HG03442 (cell line): ENCODE results near the gene SPATS1.
A peak's percentile ranks its signal among the peaks of the same experiment; 100 is the strongest.
"Not testable (repeated sequence)": the region's sequence is repeated elsewhere in the genome, so short reads cannot be mapped to it uniquely, and the experiment has no call there.

ENCODE experiments used
- ATAC-seq: cut with Tn5 transposase; IDR thresholded peaks from one replicate; pipeline ENCODE4 v1.9.1; 2021; ENCODE audit warnings: mild to moderate bottlenecking, moderate library complexity; ENCODE audit not compliant: unreplicated experiment

The SPATS1 gene

GRCh38 chr6:44311304-44311703 is 31.1 kb upstream of the SPATS1 start:
- ATAC-seq, result no peak

GRCh38 chr6:44311767-44312166 is 30.7 kb upstream of the SPATS1 start:
- no peak for ATAC-seq

- peak; percentile 88 for ATAC-seq
These were observed 29.3 kb upstream of the SPATS1 start, which contains the start of gene AARS2 for GRCh38 chr6:44312901-44313788. Gene AARS2 (minus strand): TSS chr6:44313347. CDS start chr6:44313323, 24 bp downstream.

- ATAC-seq, result not testable (repeated sequence)
These were observed 27.8 kb upstream of the SPATS1 start for GRCh38 chr6:44314657-44315056.

GRCh38 chr6:44315516-44315915 is 26.9 kb upstream of the SPATS1 start:
- no peak for ATAC-seq

- ATAC-seq, result no peak
These were observed 26.5 kb upstream of the SPATS1 start for GRCh38 chr6:44315951-44316350.

GRCh38 chr6:44316481-44316880 is 26.0 kb upstream of the SPATS1 start:
- ATAC-seq, result no peak

- not testable (repeated sequence) for ATAC-seq
These were observed 25.3 kb upstream of the SPATS1 start for GRCh38 chr6:44317136-44317631.

GRCh38 chr6:44321210-44321609 is 21.2 kb upstream of the SPATS1 start:
- no peak for ATAC-seq

GRCh38 chr6:44327096-44327495 is 15.4 kb upstream of the SPATS1 start:
- ATAC-seq, result no peak

GRCh38 chr6:44327760-44328159 is 14.7 kb upstream of the SPATS1 start:
- no peak for ATAC-seq

- not testable (repeated sequence) for ATAC-seq
These were observed 14.2 kb upstream of the SPATS1 start for GRCh38 chr6:44328203-44328602.

GRCh38 chr6:44329858-44330257 is 12.6 kb upstream of the SPATS1 start:
- ATAC-seq, result no peak

- ATAC-seq, result no peak
These were observed 9.9 kb upstream of the SPATS1 start for GRCh38 chr6:44332585-44332984.

GRCh38 chr6:44333273-44333919 is 9.1 kb upstream of the SPATS1 start:
- no peak for ATAC-seq

- no peak for ATAC-seq
These were observed 8.5 kb upstream of the SPATS1 start for GRCh38 chr6:44333942-44334341.

- ATAC-seq, result no peak
These were observed 6.8 kb upstream of the SPATS1 start for GRCh38 chr6:44335631-44336030.

- no peak for ATAC-seq
These were observed 4.0 kb upstream of the SPATS1 start for GRCh38 chr6:44338228-44339122.

- ATAC-seq, result no peak
These were observed 3.1 kb upstream of the SPATS1 start for GRCh38 chr6:44339301-44339700.

- ATAC-seq, result no peak
These were observed 2.5 kb upstream of the SPATS1 start for GRCh38 chr6:44339763-44340625.
